Subcutaneous adipose tissue (tissue), 4 donors: ENCODE measurements around the gene NECTIN1. TPM values are rescaled to one million over a fixed set of nuclear protein-coding genes. Genes with fewer than 3 reads are reported as not detected.

Experiments
- total RNA-seq, 4 donors: library from RNA; depleted of rRNA; stranded (reverse); fragments of >200 nt; gene quantifications; one replicate each; pipeline ENCODE4 v1.1.0, GENCODE V29; 2016
- TF ChIP-seq, protein P1 (sequence below): fragments of 450-650 bp; IDR thresholded peaks from one replicate; pipeline ENCODE4 v1.5.1; 2016; ENCODE audit warnings: low read depth, mild to moderate bottlenecking, control low read depth, antibody characterized with exemption, moderate library complexity

Gene NECTIN1
- total RNA-seq, 4 donors from 2014 or later: 1.7 to 4.1 (median 2.5) TPM

GRCh38 chr11:119679346-119679745 is 49.7 kb downstream of the NECTIN1 start:
- TF ChIP-seq, protein P1, sequence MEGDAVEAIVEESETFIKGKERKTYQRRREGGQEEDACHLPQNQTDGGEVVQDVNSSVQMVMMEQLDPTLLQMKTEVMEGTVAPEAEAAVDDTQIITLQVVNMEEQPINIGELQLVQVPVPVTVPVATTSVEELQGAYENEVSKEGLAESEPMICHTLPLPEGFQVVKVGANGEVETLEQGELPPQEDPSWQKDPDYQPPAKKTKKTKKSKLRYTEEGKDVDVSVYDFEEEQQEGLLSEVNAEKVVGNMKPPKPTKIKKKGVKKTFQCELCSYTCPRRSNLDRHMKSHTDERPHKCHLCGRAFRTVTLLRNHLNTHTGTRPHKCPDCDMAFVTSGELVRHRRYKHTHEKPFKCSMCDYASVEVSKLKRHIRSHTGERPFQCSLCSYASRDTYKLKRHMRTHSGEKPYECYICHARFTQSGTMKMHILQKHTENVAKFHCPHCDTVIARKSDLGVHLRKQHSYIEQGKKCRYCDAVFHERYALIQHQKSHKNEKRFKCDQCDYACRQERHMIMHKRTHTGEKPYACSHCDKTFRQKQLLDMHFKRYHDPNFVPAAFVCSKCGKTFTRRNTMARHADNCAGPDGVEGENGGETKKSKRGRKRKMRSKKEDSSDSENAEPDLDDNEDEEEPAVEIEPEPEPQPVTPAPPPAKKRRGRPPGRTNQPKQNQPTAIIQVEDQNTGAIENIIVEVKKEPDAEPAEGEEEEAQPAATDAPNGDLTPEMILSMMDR: no peak

DNA sequence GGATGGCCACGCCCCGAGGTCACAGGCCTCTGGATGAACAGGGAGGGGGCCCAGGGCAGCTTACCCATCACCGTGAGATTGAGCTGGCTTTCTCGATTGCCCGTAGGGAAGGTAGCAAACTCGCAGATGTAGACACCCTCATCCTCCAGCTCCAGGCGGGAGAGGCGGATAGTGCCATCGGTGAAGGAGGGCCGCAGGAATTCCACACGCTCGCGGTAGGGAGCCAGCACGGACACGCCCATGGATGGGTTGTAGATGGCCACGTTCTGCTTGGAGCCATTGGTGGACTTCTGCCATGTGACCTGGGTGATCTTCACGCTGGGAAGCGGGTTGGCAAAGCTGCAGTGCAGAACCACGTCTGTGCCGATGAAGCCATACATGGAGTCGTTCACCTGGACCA is 50.6 kb downstream of the NECTIN1 start:
- TF ChIP-seq, protein P1: no peak

- TF ChIP-seq, protein P1: no peak
Observed at GRCh38 chr11:119677840-119678239, 51.2 kb downstream of the NECTIN1 start.

DNA sequence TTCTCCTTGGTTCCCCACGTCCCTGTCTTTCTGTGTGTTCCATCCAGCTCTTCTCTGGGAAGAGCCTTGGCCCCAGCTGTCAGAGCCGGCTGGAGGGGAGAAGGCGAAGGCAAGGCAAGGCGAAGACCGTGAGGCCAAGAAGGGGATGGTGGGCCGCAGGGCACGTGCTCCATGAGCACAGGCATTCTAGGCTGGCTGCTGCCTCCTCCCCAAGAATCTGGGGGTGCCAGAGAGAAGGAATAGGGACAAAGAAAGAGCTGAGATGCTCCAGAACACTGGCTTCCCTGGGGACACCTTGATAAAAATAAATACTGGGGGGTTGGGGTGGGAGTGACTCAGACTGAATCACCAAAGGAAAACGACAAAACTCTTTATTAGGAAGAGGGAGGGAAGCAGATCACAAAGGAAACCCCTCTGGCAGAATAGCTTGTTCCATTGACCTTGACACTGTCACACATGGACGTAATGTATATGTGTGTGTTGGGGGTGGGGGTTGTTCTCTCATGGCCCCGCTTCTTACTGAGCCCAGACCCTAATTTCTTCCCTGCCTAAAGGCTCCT is 52.5 kb downstream of the NECTIN1 start:
- TF ChIP-seq, protein P1: no peak

GRCh38 chr11:119673759-119674336 is 55.2 kb downstream of the NECTIN1 start:
- TF ChIP-seq, protein P1: no peak

DNA sequence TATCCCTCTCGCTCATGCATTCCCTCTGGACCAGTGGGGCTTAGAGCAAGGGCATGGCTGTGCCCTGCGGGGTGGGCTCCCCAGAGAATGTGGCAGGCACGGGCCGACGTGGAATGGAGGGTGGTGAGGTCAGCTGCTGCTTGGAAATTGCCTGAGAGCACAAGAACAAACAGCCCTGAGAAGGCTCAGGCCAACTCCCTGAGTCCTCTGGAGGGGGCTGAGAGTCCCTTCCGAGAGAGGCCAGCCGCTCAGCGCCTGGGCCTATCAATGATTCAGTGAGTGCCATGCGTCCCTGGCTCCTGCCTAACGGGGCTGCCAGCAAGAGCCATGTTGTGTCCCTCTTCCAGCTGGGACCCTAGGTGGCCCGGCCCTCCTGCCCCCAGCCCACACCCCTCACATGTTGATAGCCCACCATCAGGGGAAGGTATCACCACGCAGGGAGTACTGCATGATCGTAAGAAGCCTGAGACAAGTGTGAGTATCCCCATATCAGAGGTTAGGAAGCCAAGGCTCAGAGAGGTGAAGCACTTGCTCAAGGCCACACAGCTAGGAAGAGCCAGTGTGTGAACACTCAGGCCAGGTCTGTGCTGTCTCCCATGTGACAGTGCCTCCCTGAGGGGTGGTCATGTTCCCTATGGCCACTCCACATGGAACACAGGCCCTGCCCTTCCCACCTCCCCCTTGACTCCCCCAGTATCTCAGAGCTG is 55.8 kb downstream of the NECTIN1 start:
- TF ChIP-seq, protein P1: no peak

GRCh38 chr11:119672597-119672996 is 56.4 kb downstream of the NECTIN1 start:
- TF ChIP-seq, protein P1: no peak
